ENCODE results near the gene MRPS27.
A peak's percentile ranks its signal among the peaks of the same experiment; 100 is the strongest.

Gene MRPS27

GRCh38 chr5:72294473-72294872 lies 25.6 kb downstream of the MRPS27 start:
- Histone ChIP-seq H3K4me2 (peak overlapping the region; percentile 82), H2AFZ (ENCODE audit: low read depth) (no peak overlapping the region), H3K27ac (peak overlapping the region; percentile 40; the same call in 1 of the 2 replicates), H3K4me1 (ENCODE audit: low read depth, poor library complexity, severe bottlenecking) (peaks cover 95% of the 10 kb centered on the region), H3K4me3 (IDR thresholded peaks at IDR 0.05; ENCODE audit: insufficient read depth, low read depth, low read length) (no peak overlapping the region), H4K20me1 (ENCODE audit: insufficient read depth) (no peaks in the 10 kb centered on the region), H3K79me2 (ENCODE audit: insufficient read depth, low read depth) (peaks cover 18% of the 10 kb centered on the region; the same call in 1 of the 2 replicates), H3K9ac (no peak overlapping the region), H3K27me3 (ENCODE audit: insufficient read depth, low read depth) (no peaks in the 10 kb centered on the region), H3K36me3 (ENCODE audit: insufficient read depth) (no peaks in the 10 kb centered on the region; the same call in 1 of the 2 replicates)
- TF ChIP-seq, protein P1, sequence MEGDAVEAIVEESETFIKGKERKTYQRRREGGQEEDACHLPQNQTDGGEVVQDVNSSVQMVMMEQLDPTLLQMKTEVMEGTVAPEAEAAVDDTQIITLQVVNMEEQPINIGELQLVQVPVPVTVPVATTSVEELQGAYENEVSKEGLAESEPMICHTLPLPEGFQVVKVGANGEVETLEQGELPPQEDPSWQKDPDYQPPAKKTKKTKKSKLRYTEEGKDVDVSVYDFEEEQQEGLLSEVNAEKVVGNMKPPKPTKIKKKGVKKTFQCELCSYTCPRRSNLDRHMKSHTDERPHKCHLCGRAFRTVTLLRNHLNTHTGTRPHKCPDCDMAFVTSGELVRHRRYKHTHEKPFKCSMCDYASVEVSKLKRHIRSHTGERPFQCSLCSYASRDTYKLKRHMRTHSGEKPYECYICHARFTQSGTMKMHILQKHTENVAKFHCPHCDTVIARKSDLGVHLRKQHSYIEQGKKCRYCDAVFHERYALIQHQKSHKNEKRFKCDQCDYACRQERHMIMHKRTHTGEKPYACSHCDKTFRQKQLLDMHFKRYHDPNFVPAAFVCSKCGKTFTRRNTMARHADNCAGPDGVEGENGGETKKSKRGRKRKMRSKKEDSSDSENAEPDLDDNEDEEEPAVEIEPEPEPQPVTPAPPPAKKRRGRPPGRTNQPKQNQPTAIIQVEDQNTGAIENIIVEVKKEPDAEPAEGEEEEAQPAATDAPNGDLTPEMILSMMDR (conservative IDR thresholded peaks at IDR 0.05; ENCODE audit: low read depth, low read length): no peak

DNA sequence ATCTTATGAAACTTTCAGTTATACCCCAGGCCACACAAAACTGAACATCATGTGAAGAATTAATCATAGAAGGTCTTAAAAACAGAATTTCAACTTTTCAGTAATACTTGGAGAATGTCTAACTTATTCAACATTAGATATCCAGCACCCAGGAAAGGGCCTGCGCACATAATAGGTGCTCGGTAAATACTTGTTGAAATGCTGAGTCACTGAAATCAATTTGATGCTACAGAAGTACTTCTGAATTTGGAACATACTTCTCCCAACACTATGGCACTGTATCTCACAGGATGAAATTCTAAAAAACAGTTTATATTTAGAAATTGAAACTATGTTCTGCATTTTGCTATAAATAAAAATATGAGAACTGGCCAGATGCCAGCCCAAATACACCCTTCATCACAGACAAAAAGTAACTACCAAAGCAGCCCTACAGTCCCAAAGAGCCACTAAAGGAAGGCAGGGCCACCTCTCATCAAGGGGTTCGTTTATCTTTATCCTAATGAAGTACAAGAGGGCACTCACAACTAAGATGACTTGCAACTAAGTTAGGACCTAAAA lies 26.5 kb downstream of the MRPS27 start:
- Histone ChIP-seq H3K27me3 (ENCODE audit: insufficient read depth, low read depth) (no peaks in the 10 kb centered on the region), H3K27ac (peak overlapping the region; percentile 40), H3K4me1 (ENCODE audit: low read depth, poor library complexity, severe bottlenecking) (peaks cover 92% of the 10 kb centered on the region), H3K9ac (0 out of 2 replicates have a peak overlapping the region, but pooled peaks have one; percentile 3), H3K79me2 (ENCODE audit: insufficient read depth, low read depth) (peaks cover 14% of the 10 kb centered on the region; the same call in 1 of the 2 replicates), H3K36me3 (ENCODE audit: insufficient read depth) (no peaks in the 10 kb centered on the region; the same call in 1 of the 2 replicates), H3K4me3 (IDR thresholded peaks at IDR 0.05; ENCODE audit: insufficient read depth, low read depth, low read length) (no peak overlapping the region), H4K20me1 (ENCODE audit: insufficient read depth) (no peaks in the 10 kb centered on the region), H3K4me2 (peak overlapping the region; percentile 82), H2AFZ (ENCODE audit: low read depth) (no peak overlapping the region)
- TF ChIP-seq, protein P1 (conservative IDR thresholded peaks at IDR 0.05; ENCODE audit: low read depth, low read length): no peak

DNA sequence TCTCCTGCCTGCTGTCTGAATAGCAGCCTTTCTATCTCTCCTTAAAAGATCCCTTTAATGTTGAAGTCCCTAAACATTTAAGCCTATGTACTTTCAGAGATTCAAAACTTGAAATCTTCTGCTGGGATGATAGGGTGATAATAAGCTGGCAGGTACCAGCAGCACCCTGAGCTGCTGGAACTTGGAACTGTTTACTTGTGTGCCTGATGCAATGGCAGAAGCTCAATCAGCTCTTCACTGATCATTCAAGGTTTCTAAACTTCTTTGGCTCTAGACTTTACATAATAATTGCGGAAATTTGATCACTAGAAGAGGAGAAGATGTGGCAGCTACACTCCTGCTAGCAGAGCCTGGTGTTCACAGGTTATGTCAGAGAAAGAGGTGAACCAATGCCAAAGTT lies 27.6 kb downstream of the MRPS27 start:
- no peaks in the 10 kb centered on the region for H4K20me1 ChIP-seq (ENCODE audit: insufficient read depth)
- no peaks in the 10 kb centered on the region; the same call in 1 of the 2 replicates for H3K36me3 ChIP-seq (ENCODE audit: insufficient read depth)
- peaks cover 82% of the 10 kb centered on the region for H3K4me1 ChIP-seq (ENCODE audit: low read depth, poor library complexity, severe bottlenecking)
- H3K27me3 ChIP-seq (ENCODE audit: insufficient read depth, low read depth): no peaks in the 10 kb centered on the region
- no peak overlapping the region for H2AFZ ChIP-seq (ENCODE audit: low read depth)
- peak overlapping the region; percentile 30; the same call in 1 of the 2 replicates for H3K4me2 ChIP-seq
- TF ChIP-seq, protein P1 (conservative IDR thresholded peaks at IDR 0.05; ENCODE audit: low read depth, low read length): no peak
- H3K79me2 ChIP-seq (ENCODE audit: insufficient read depth, low read depth): peaks cover 8% of the 10 kb centered on the region; the same call in 1 of the 2 replicates
- H3K4me3 ChIP-seq (IDR thresholded peaks at IDR 0.05; ENCODE audit: insufficient read depth, low read depth, low read length): no peak overlapping the region
- no peak overlapping the region for H3K9ac ChIP-seq
- H3K27ac ChIP-seq: peak overlapping the region; percentile 40; the same call in 1 of the 2 replicates

- Histone ChIP-seq H3K36me3 (ENCODE audit: insufficient read depth) (no peaks in the 10 kb centered on the region; the same call in 1 of the 2 replicates), H2AFZ (ENCODE audit: low read depth) (no peak overlapping the region), H3K4me2 (peak overlapping the region; percentile 30; the same call in 1 of the 2 replicates), H3K4me3 (IDR thresholded peaks at IDR 0.05; ENCODE audit: insufficient read depth, low read depth, low read length) (no peak overlapping the region), H3K4me1 (ENCODE audit: low read depth, poor library complexity, severe bottlenecking) (peaks cover 74% of the 10 kb centered on the region), H4K20me1 (ENCODE audit: insufficient read depth) (no peaks in the 10 kb centered on the region), H3K27me3 (ENCODE audit: insufficient read depth, low read depth) (no peaks in the 10 kb centered on the region), H3K27ac (no peak overlapping the region), H3K79me2 (ENCODE audit: insufficient read depth, low read depth) (peaks cover 8% of the 10 kb centered on the region; the same call in 1 of the 2 replicates), H3K9ac (no peak overlapping the region)
- TF ChIP-seq, protein P1 (conservative IDR thresholded peaks at IDR 0.05; ENCODE audit: low read depth, low read length): no peak
Measured at GRCh38 chr5:72291601-72292000, 28.4 kb downstream of the MRPS27 start.
